Ascending aorta (tissue), 2 donors: ENCODE measurements around the gene CNTNAP4. TPM values are rescaled to one million over a fixed set of nuclear protein-coding genes. Genes with fewer than 3 reads are reported as not detected.

Source experiments
- DNase-seq, 2 donors: peaks; one replicate each; pipeline ENCODE4 v3.0.0-alpha.2; 2019; ENCODE audit warnings: low spot score in 2 of 2
- H3K27ac ChIP-seq, 2 donors: fragments of 200-600 bp; sonication (generic); one replicate each; pipeline ENCODE4 v1.5.1; 2016 to 2017; ENCODE audit warnings: mild to moderate bottlenecking in 1 of 2
- H3K27me3 ChIP-seq: fragments of 200-600 bp; sonication (generic); one replicate; pipeline ENCODE4 v1.5.1; 2017
- H3K36me3 ChIP-seq, 2 donors: fragments of 200-600 bp; sonication (generic); one replicate each; pipeline ENCODE4 v1.5.1; 2016
- H3K4me1 ChIP-seq, 2 donors: fragments of 200-600 bp; sonication (generic); one replicate each; pipeline ENCODE4 v1.5.1; 2016 to 2017; ENCODE audit warnings: mild to moderate bottlenecking in 1 of 2
- H3K4me3 ChIP-seq, 2 donors: fragments of 200-600 bp; sonication (generic); one replicate each; pipeline ENCODE4 v1.5.1; 2016 to 2017; ENCODE audit warnings: mild to moderate bottlenecking in 1 of 2
- H3K9me3 ChIP-seq, 2 donors: fragments of 200-600 bp; sonication (generic); one replicate each; pipeline ENCODE4 v1.5.1; 2016
- CTCF ChIP-seq, 3 experiments: fragments of 200-600 bp in 2 of 3; fragments of 450-650 bp in 1 of 3; sonication (generic) in 2 of 3; IDR thresholded peaks; one replicate each; pipeline ENCODE4 v1.5.1; 2016 to 2019; ENCODE audit warnings: antibody characterized with exemption in 3 of 3, mild to moderate bottlenecking in 1 of 3, moderate library complexity in 1 of 3
- intact Hi-C: fragments of 100-400 bp; cut with DNase I; formaldehyde crosslinking; loops from one replicate; pipeline ENCODE4 v1.15.1; 2023
- total RNA-seq: library from RNA; depleted of rRNA; stranded (reverse); fragments of >200 nt; gene quantifications from one replicate; pipeline ENCODE4 v1.1.0, GENCODE V29; 2016

The CNTNAP4 gene
- total RNA-seq, 1 donor from 2014 or later, result not detected

DNA sequence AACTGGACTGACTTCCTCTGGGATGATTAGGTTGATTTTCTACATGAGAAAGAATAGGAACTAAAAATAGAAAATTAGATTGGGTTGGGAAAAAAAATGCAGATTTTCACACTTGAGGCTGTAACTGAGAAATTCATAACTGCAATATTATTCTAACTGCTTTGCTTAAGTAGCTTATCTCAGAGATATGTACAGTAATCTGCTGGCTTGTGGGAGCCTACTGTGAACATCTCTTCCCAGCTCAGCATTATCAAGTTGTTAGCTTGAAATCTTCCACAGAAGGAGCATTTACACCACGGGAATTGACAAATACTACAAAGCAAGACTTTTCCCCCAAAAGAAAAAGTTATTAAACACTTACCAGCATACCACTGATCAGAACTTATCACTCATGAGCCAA is 58.9 kb downstream of the CNTNAP4 start:
- Histone ChIP-seq H3K4me3 (no peak overlapping the region), H3K27me3 (no peaks in the 10 kb centered on the region), H3K36me3 (no peaks in the 10 kb centered on the region), H3K9me3 (no peaks in the 10 kb centered on the region), H3K27ac (no peak overlapping the region), H3K4me1 (no peaks in the 10 kb centered on the region)
- TF ChIP-seq CTCF (IDR thresholded peaks at IDR 0.05), result no peak
- intact Hi-C loops, result no loop called here
- no peak for DNase-seq

- Histone ChIP-seq H3K4me1 (no peaks in the 10 kb centered on the region), H3K27me3 (no peaks in the 10 kb centered on the region), H3K4me3 (no peak overlapping the region), H3K36me3 (no peaks in the 10 kb centered on the region), H3K9me3 (no peaks in the 10 kb centered on the region), H3K27ac (no peak overlapping the region)
- no peak for TF ChIP-seq CTCF (IDR thresholded peaks at IDR 0.05)
- DNase-seq, result no peak
- intact Hi-C loops, result no loop called here
Observed at GRCh38 chr16:76338472-76338871, 61.3 kb downstream of the CNTNAP4 start.

GRCh38 chr16:76343769-76344168 is 66.6 kb downstream of the CNTNAP4 start:
- no peaks in the 10 kb centered on the region for H3K4me1 ChIP-seq
- no peaks in the 10 kb centered on the region for H3K27me3 ChIP-seq
- intact Hi-C loops, result no loop called here
- no peak overlapping the region for H3K4me3 ChIP-seq
- H3K36me3 ChIP-seq, result no peaks in the 10 kb centered on the region
- DNase-seq, result no peak
- no peaks in the 10 kb centered on the region for H3K9me3 ChIP-seq
- TF ChIP-seq CTCF (IDR thresholded peaks at IDR 0.05), result no peak
- H3K27ac ChIP-seq, result no peak overlapping the region

- Histone ChIP-seq H3K4me1 (no peaks in the 10 kb centered on the region), H3K27me3 (no peaks in the 10 kb centered on the region), H3K27ac (no peak overlapping the region), H3K4me3 (no peak overlapping the region), H3K36me3 (no peaks in the 10 kb centered on the region), H3K9me3 (no peaks in the 10 kb centered on the region)
- TF ChIP-seq CTCF (IDR thresholded peaks at IDR 0.05), result no peak
- peak in 1 of 2 donors; percentile 64 for DNase-seq
- intact Hi-C loops, result no loop called here
Observed at GRCh38 chr16:76345163-76345661, 68.0 kb downstream of the CNTNAP4 start.

GRCh38 chr16:76346210-76346609 is 69.0 kb downstream of the CNTNAP4 start:
- Histone ChIP-seq H3K4me1 (no peaks in the 10 kb centered on the region), H3K27me3 (no peaks in the 10 kb centered on the region), H3K27ac (no peak overlapping the region), H3K4me3 (no peak overlapping the region), H3K9me3 (no peaks in the 10 kb centered on the region), H3K36me3 (no peaks in the 10 kb centered on the region)
- DNase-seq, result no peak
- TF ChIP-seq CTCF (IDR thresholded peaks at IDR 0.05), result no peak
- intact Hi-C loops, result no loop called here

- Histone ChIP-seq H3K9me3 (no peaks in the 10 kb centered on the region), H3K4me1 (no peaks in the 10 kb centered on the region), H3K36me3 (no peaks in the 10 kb centered on the region), H3K27me3 (no peaks in the 10 kb centered on the region), H3K27ac (no peak overlapping the region), H3K4me3 (no peak overlapping the region)
- no peak for TF ChIP-seq CTCF (IDR thresholded peaks at IDR 0.05)
- DNase-seq, result no peak
- intact Hi-C loops, result no loop called here
Observed at GRCh38 chr16:76351441-76351840, 74.2 kb downstream of the CNTNAP4 start.
